GM23338 (cell line): Measurements from ENCODE around the gene PPHLN1. TPM values are rescaled to one million over a fixed set of nuclear protein-coding genes. Genes with fewer than 3 reads are reported as not detected.

ENCODE experiments used
- ATAC-seq: fragments of 200-7000 bp; cut with Tn5 transposase; 3 replicates; pipeline ENCODE4 v1.9.1; 2020
- DNase-seq: peaks from one replicate; pipeline ENCODE4 v3.0.0-alpha.2; 2015; ENCODE audit warnings: low spot score
- H2AFZ ChIP-seq: fragments of 200-600 bp; sonication (generic); 2 replicates; pipeline ENCODE4 v1.8.0; 2016; ENCODE audit warnings: antibody characterized with exemption, mild to moderate bottlenecking, moderate library complexity
- H3F3A ChIP-seq: fragments of 200-600 bp; sonication (generic); replicated peaks from 2 replicates; pipeline ENCODE4 v1.8.0; 2017; ENCODE audit warnings: antibody characterized with exemption, mixed run types, low read depth
- H3K27ac ChIP-seq: fragments of 200-600 bp; sonication (generic); 2 replicates; pipeline ENCODE4 v1.6.1; 2016; ENCODE audit warnings: low read depth
- H3K27me3 ChIP-seq: fragments of 200-600 bp; sonication (generic); 2 replicates; pipeline ENCODE4 v1.8.0; 2016; ENCODE audit warnings: mild to moderate bottlenecking, mixed run types, moderate library complexity; ENCODE audit not compliant: insufficient read depth
- H3K36me3 ChIP-seq: fragments of 200-600 bp; sonication (generic); 2 replicates; pipeline ENCODE4 v1.8.0; 2016; ENCODE audit warnings: mild to moderate bottlenecking; ENCODE audit not compliant: insufficient read depth
- H3K4me1 ChIP-seq: fragments of 200-600 bp; sonication (generic); 2 replicates; pipeline ENCODE4 v1.8.0; 2016; ENCODE audit warnings: mild to moderate bottlenecking, moderate library complexity; ENCODE audit not compliant: insufficient read depth
- H3K4me2 ChIP-seq: fragments of 200-600 bp; sonication (generic); 2 replicates; pipeline ENCODE4 v1.7.1; 2017; ENCODE audit warnings: mixed run types
- H3K4me3 ChIP-seq: fragments of 200-600 bp; sonication (generic); 2 replicates; pipeline ENCODE4 v1.6.1; 2016; ENCODE audit warnings: mixed run types
- H3K79me2 ChIP-seq: fragments of 200-600 bp; sonication (generic); replicated peaks from 2 replicates; pipeline ENCODE4 v1.8.0; 2017; ENCODE audit warnings: mild to moderate bottlenecking; ENCODE audit not compliant: insufficient read depth
- H3K9me2 ChIP-seq: fragments of 200-600 bp; sonication (generic); 2 replicates; pipeline ENCODE4 v1.8.0; 2017; ENCODE audit not compliant: insufficient read depth
- H4K20me1 ChIP-seq: fragments of 200-600 bp; sonication (generic); replicated peaks from 2 replicates; pipeline ENCODE4 v1.8.0; 2017; ENCODE audit warnings: mild to moderate bottlenecking; ENCODE audit not compliant: insufficient read depth
- H3K27ac Mint-ChIP-seq: 2 replicates; pipeline ENCODE4 v1.8.0; 2020; ENCODE audit warnings: inconsistent platforms, mild to moderate bottlenecking, moderate library complexity, mixed read lengths
- H3K27me3 Mint-ChIP-seq: 3 replicates; pipeline ENCODE4 v1.8.0; 2022; ENCODE audit warnings: low read depth, mild to moderate bottlenecking, moderate library complexity, mixed read lengths, inconsistent platforms; ENCODE audit not compliant: insufficient read depth, poor library complexity
- H3K36me3 Mint-ChIP-seq: 3 replicates; pipeline ENCODE4 v1.8.0; 2021; ENCODE audit warnings: low read depth, mild to moderate bottlenecking, inconsistent platforms, moderate library complexity, mixed read lengths
- H3K4me1 Mint-ChIP-seq: 3 replicates; pipeline ENCODE4 v1.8.0; 2020; ENCODE audit warnings: mild to moderate bottlenecking, inconsistent platforms, mixed read lengths
- H3K4me3 Mint-ChIP-seq: 3 replicates; pipeline ENCODE4 v1.8.0; 2021; ENCODE audit warnings: moderate library complexity, mild to moderate bottlenecking, inconsistent platforms, mixed read lengths
- H3K9me3 Mint-ChIP-seq: 3 replicates; pipeline ENCODE4 v1.8.0; 2020; ENCODE audit warnings: moderate library complexity, mild to moderate bottlenecking, inconsistent platforms, mixed read lengths
- CREB1 ChIP-seq: fragments of 250-450 bp; sonication (Bioruptor Pico); IDR thresholded peaks from 2 replicates; pipeline ENCODE4 v1.5.0; 2020; ENCODE audit warnings: low read depth, mild to moderate bottlenecking, moderate library complexity
- EZH2 ChIP-seq: fragments of 200-600 bp; sonication (generic); IDR thresholded peaks from one replicate; pipeline ENCODE4 v1.8.0; 2017; ENCODE audit warnings: antibody characterized with exemption, mild to moderate bottlenecking, low read depth; ENCODE audit not compliant: unreplicated experiment
- EZH2phosphoT487 ChIP-seq: fragments of 200-600 bp; sonication (generic); IDR thresholded peaks from one replicate; pipeline ENCODE4 v1.8.1; 2018; ENCODE audit warnings: antibody characterized with exemption; ENCODE audit not compliant: unreplicated experiment
- JUNB ChIP-seq: IDR thresholded peaks from one replicate; pipeline ENCODE4 v1.6.1; 2016; ENCODE audit warnings: antibody characterized with exemption; ENCODE audit not compliant: unreplicated experiment
- NANOG ChIP-seq: IDR thresholded peaks from 2 replicates; pipeline ENCODE4 v1.6.1; 2016; ENCODE audit warnings: antibody characterized with exemption, borderline replicate concordance
- POLR2AphosphoS5 ChIP-seq: IDR thresholded peaks from 2 replicates; pipeline ENCODE4 v1.6.1; 2016; ENCODE audit warnings: antibody characterized with exemption, low read depth
- REST ChIP-seq: IDR thresholded peaks from one replicate; pipeline ENCODE4 v1.6.1; 2018; ENCODE audit warnings: antibody characterized with exemption; ENCODE audit not compliant: unreplicated experiment
- STAT1 ChIP-seq: IDR thresholded peaks from one replicate; pipeline ENCODE4 v1.6.1; 2016; ENCODE audit warnings: antibody characterized with exemption; ENCODE audit not compliant: unreplicated experiment
- ZNF114 ChIP-seq: fragments of 250-450 bp; sonication (Bioruptor Pico); IDR thresholded peaks from 2 replicates; pipeline ENCODE4 v1.5.0; 2020; ENCODE audit warnings: mild to moderate bottlenecking, moderate library complexity
- ZNF331 ChIP-seq: fragments of 250-450 bp; sonication (Bioruptor Pico); IDR thresholded peaks from 2 replicates; pipeline ENCODE4 v1.5.0; 2020; ENCODE audit warnings: low read depth, mild to moderate bottlenecking, moderate library complexity
- ZNF462 ChIP-seq: fragments of 250-450 bp; sonication (Bioruptor Pico); IDR thresholded peaks from 2 replicates; pipeline ENCODE4 v1.5.0; 2020; ENCODE audit warnings: mild to moderate bottlenecking, moderate library complexity
- polyA plus RNA-seq: library from polyadenylated mRNA; unstranded; fragments of >200 nt; fragmentation: Nextera tagmentation; extraction: Ambion mirVana; gene quantifications from 2 replicates; pipeline ENCODE4 v1.2.1, GENCODE V29; 2016
- total RNA-seq: library from RNA; depleted of rRNA; stranded (reverse); fragments of >200 nt; shearing (Covaris generic); gene quantifications from 2 replicates; pipeline ENCODE4 v1.2.3, GENCODE V29; 2014
- TF ChIP-seq, protein P1 (sequence below), 2 experiments: fragments of 200-600 bp in 1 of 2; sonication (generic) in 1 of 2; conservative IDR thresholded peaks; 2 replicates each; pipeline versions ENCODE4 v1.5.1 to v1.6.1; 2016 to 2017; ENCODE audit warnings: antibody characterized with exemption in 2 of 2, low read depth in 2 of 2, mild to moderate bottlenecking in 2 of 2, moderate library complexity in 1 of 2
- TF ChIP-seq, protein P2 (sequence below): IDR thresholded peaks from 2 replicates; pipeline ENCODE4 v1.6.1; 2016; ENCODE audit warnings: antibody characterized with exemption

PPHLN1 gene
- total and polyA plus RNA-seq, 2 experiments from 2014 or later, result 93.0 to 103 TPM

DNA sequence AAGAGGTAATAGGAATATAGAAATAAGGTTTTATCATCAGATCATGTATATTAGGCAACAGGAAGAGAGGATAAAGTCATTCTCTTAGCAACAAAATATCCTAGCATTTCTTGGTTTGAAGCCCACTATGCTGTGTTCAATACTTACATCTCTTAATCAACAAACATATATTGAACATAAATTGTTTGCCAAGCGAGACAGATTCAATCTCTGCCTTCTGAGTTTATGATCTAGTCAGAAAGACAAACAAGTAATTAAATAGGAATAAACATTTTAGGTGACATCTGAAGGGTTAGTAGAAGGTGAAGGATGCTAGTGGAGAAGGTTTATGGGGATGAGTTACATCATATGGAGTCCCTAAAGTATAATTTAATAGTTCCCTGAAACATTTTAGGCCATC is 54.8 kb downstream of the PPHLN1 start:
- ATAC-seq (no peak), DNase-seq (no peak)
- no peaks in the 10 kb centered on the region for H3K9me2 ChIP-seq
- no peak overlapping the region for H3K4me2 ChIP-seq
- Mint-ChIP-seq H3K4me3 (no peak overlapping the region), H3K4me1 (peaks cover 16% of the 10 kb centered on the region), H3K27me3 (no peaks in the 10 kb centered on the region), H3K36me3 (peaks cover 4% of the 10 kb centered on the region; the same call in 1 of the 3 replicates), H3K27ac (no peak overlapping the region), H3K9me3 (no peaks in the 10 kb centered on the region)
- no peak for TF ChIP-seq STAT1
- TF ChIP-seq, protein P1, sequence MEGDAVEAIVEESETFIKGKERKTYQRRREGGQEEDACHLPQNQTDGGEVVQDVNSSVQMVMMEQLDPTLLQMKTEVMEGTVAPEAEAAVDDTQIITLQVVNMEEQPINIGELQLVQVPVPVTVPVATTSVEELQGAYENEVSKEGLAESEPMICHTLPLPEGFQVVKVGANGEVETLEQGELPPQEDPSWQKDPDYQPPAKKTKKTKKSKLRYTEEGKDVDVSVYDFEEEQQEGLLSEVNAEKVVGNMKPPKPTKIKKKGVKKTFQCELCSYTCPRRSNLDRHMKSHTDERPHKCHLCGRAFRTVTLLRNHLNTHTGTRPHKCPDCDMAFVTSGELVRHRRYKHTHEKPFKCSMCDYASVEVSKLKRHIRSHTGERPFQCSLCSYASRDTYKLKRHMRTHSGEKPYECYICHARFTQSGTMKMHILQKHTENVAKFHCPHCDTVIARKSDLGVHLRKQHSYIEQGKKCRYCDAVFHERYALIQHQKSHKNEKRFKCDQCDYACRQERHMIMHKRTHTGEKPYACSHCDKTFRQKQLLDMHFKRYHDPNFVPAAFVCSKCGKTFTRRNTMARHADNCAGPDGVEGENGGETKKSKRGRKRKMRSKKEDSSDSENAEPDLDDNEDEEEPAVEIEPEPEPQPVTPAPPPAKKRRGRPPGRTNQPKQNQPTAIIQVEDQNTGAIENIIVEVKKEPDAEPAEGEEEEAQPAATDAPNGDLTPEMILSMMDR (conservative IDR thresholded peaks at IDR 0.05; ENCODE audit: low read depth in 2 of 2), result no peak
- TF ChIP-seq JUNB, result no peak
- no peak for TF ChIP-seq REST
- TF ChIP-seq ZNF462 (CRISPR knock-in tag), result no peak
- TF ChIP-seq CREB1 (CRISPR knock-in tag), result no peak
- no peak for TF ChIP-seq NANOG
- TF ChIP-seq ZNF331, result no peak
- no peak for TF ChIP-seq EZH2
- TF ChIP-seq, protein P2, sequence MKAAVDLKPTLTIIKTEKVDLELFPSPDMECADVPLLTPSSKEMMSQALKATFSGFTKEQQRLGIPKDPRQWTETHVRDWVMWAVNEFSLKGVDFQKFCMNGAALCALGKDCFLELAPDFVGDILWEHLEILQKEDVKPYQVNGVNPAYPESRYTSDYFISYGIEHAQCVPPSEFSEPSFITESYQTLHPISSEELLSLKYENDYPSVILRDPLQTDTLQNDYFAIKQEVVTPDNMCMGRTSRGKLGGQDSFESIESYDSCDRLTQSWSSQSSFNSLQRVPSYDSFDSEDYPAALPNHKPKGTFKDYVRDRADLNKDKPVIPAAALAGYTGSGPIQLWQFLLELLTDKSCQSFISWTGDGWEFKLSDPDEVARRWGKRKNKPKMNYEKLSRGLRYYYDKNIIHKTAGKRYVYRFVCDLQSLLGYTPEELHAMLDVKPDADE, result no peak
- TF ChIP-seq EZH2phosphoT487, result no peak
- no peak for TF ChIP-seq ZNF114 (CRISPR knock-in tag)
- TF ChIP-seq POLR2AphosphoS5, result no peak
- H3K36me3 ChIP-seq, result peaks cover 7% of the 10 kb centered on the region; the same call in 1 of the 2 replicates
- H2AFZ ChIP-seq, result no peak overlapping the region
- no peaks in the 10 kb centered on the region for H3K79me2 ChIP-seq
- no peaks in the 10 kb centered on the region for H3F3A ChIP-seq
- no peak overlapping the region for H3K4me3 ChIP-seq
- peaks cover 9% of the 10 kb centered on the region for H3K4me1 ChIP-seq
- no peaks in the 10 kb centered on the region for H4K20me1 ChIP-seq
- no peaks in the 10 kb centered on the region for H3K27me3 ChIP-seq
- no peak overlapping the region for H3K27ac ChIP-seq
